ENCODE data around the gene ADAM12.

The ADAM12 gene

GRCh38 chr10:126234630-126235029, 153.6 kb downstream of the ADAM12 start:
- DNase-seq (ENCODE audit: low spot score) = no peak

GRCh38 chr10:126233182-126234148, 154.8 kb downstream of the ADAM12 start:
- no peak for DNase-seq (ENCODE audit: low spot score)

- no peak for DNase-seq (ENCODE audit: low spot score)
These were observed 157.7 kb downstream of the ADAM12 start for GRCh38 chr10:126230587-126230986.

GRCh38 chr10:126229686-126230085, 158.6 kb downstream of the ADAM12 start:
- DNase-seq (ENCODE audit: low spot score) = no peak

GRCh38 chr10:126227762-126228134, 160.5 kb downstream of the ADAM12 start:
- DNase-seq (ENCODE audit: low spot score) = peak; percentile 8

- DNase-seq (ENCODE audit: low spot score) = no peak
These were observed 161.1 kb downstream of the ADAM12 start for GRCh38 chr10:126226988-126227761.

- DNase-seq (ENCODE audit: low spot score) = no peak
These were observed 162.1 kb downstream of the ADAM12 start for GRCh38 chr10:126226205-126226604.

- no peak for DNase-seq (ENCODE audit: low spot score)
These were observed 162.6 kb downstream of the ADAM12 start for GRCh38 chr10:126225672-126226008.

- no peak for DNase-seq (ENCODE audit: low spot score)
These were observed 163.2 kb downstream of the ADAM12 start for GRCh38 chr10:126224967-126225671.

- DNase-seq (ENCODE audit: low spot score) = no peak
These were observed 164.7 kb downstream of the ADAM12 start for GRCh38 chr10:126223512-126224067.

GRCh38 chr10:126222736-126223511, 165.4 kb downstream of the ADAM12 start:
- DNase-seq (ENCODE audit: low spot score) = no peak

GRCh38 chr10:126221874-126222273, 166.4 kb downstream of the ADAM12 start:
- no peak for DNase-seq (ENCODE audit: low spot score)

- DNase-seq (ENCODE audit: low spot score) = no peak
These were observed 169.3 kb downstream of the ADAM12 start for GRCh38 chr10:126218778-126219649.

GRCh38 chr10:126218174-126218573, 170.1 kb downstream of the ADAM12 start:
- no peak for DNase-seq (ENCODE audit: low spot score)

- DNase-seq (ENCODE audit: low spot score) = no peak
These were observed 171.7 kb downstream of the ADAM12 start for GRCh38 chr10:126216632-126216961.

GRCh38 chr10:126215746-126216631, 172.3 kb downstream of the ADAM12 start:
- no peak for DNase-seq (ENCODE audit: low spot score)

GRCh38 chr10:126214679-126215078, 173.6 kb downstream of the ADAM12 start:
- no peak for DNase-seq (ENCODE audit: low spot score)

GRCh38 chr10:126214021-126214420, 174.3 kb downstream of the ADAM12 start:
- DNase-seq (ENCODE audit: low spot score) = no peak

- DNase-seq (ENCODE audit: low spot score) = no peak
These were observed 175.5 kb downstream of the ADAM12 start for GRCh38 chr10:126212738-126213137.

Measured in LoVo (cell line).